Skin of body (tissue), 2 donors: Measurements from ENCODE around the gene POU4F3. TPM values are rescaled to one million over a fixed set of nuclear protein-coding genes. Genes with fewer than 3 reads are reported as not detected.
A peak's percentile ranks its signal among the peaks of the same experiment; 100 is the strongest.

ENCODE experiments used
- DNase-seq: peaks from one replicate; lab custom pipeline; 2025; lab: John Stamatoyannopoulos, UW
- total RNA-seq: library from RNA; depleted of rRNA; stranded (reverse); fragments of >200 nt; gene quantifications from one replicate; pipeline ENCODE4 v1.2.3, GENCODE V29; 2014

The POU4F3 gene
- total RNA-seq, 1 donor from 2014 or later = 0.10 TPM

GRCh38 chr5:146339715-146340259 lies 1.1 kb downstream of the POU4F3 start:
- no peak for DNase-seq

- peak; percentile 37 for DNase-seq
Observed at GRCh38 chr5:146340260-146341081, 1.8 kb downstream of the POU4F3 start.

- no peak for DNase-seq
Observed at GRCh38 chr5:146341854-146342253, 3.2 kb downstream of the POU4F3 start.

- no peak for DNase-seq
Observed at GRCh38 chr5:146342519-146342881, 3.9 kb downstream of the POU4F3 start.

GRCh38 chr5:146342882-146343865 lies 4.5 kb downstream of the POU4F3 start:
- DNase-seq = no peak

- DNase-seq = no peak
Observed at GRCh38 chr5:146344155-146345118, 5.8 kb downstream of the POU4F3 start.

GRCh38 chr5:146345240-146345577 lies 6.6 kb downstream of the POU4F3 start:
- no peak for DNase-seq

- DNase-seq = no peak
Observed at GRCh38 chr5:146345578-146346366, 7.1 kb downstream of the POU4F3 start.

GRCh38 chr5:146357126-146357525 lies 18.5 kb downstream of the POU4F3 start:
- no peak for DNase-seq

- DNase-seq = no peak
Observed at GRCh38 chr5:146359836-146360235, 21.2 kb downstream of the POU4F3 start.

GRCh38 chr5:146363161-146363874 lies 24.7 kb downstream of the POU4F3 start:
- DNase-seq = no peak

- no peak for DNase-seq
Observed at GRCh38 chr5:146365618-146366017, 27.0 kb downstream of the POU4F3 start.

GRCh38 chr5:146366904-146367303 lies 28.3 kb downstream of the POU4F3 start:
- DNase-seq = no peak

- no peak for DNase-seq
Observed at GRCh38 chr5:146368137-146368536, 29.5 kb downstream of the POU4F3 start.

GRCh38 chr5:146369691-146370090 lies 31.1 kb downstream of the POU4F3 start:
- DNase-seq = no peak

- no peak for DNase-seq
Observed at GRCh38 chr5:146376821-146377220, 38.2 kb downstream of the POU4F3 start.

GRCh38 chr5:146378986-146379385 lies 40.3 kb downstream of the POU4F3 start:
- DNase-seq = no peak

- no peak for DNase-seq
Observed at GRCh38 chr5:146380714-146381113, 42.1 kb downstream of the POU4F3 start.

- DNase-seq = no peak
Observed at GRCh38 chr5:146388386-146388785, 49.7 kb downstream of the POU4F3 start.
